ENCODE data around the gene LRRC4.
A peak's percentile ranks its signal among the peaks of the same experiment; 100 is the strongest.

The LRRC4 gene
- long read RNA-seq, result 0 reads

DNA sequence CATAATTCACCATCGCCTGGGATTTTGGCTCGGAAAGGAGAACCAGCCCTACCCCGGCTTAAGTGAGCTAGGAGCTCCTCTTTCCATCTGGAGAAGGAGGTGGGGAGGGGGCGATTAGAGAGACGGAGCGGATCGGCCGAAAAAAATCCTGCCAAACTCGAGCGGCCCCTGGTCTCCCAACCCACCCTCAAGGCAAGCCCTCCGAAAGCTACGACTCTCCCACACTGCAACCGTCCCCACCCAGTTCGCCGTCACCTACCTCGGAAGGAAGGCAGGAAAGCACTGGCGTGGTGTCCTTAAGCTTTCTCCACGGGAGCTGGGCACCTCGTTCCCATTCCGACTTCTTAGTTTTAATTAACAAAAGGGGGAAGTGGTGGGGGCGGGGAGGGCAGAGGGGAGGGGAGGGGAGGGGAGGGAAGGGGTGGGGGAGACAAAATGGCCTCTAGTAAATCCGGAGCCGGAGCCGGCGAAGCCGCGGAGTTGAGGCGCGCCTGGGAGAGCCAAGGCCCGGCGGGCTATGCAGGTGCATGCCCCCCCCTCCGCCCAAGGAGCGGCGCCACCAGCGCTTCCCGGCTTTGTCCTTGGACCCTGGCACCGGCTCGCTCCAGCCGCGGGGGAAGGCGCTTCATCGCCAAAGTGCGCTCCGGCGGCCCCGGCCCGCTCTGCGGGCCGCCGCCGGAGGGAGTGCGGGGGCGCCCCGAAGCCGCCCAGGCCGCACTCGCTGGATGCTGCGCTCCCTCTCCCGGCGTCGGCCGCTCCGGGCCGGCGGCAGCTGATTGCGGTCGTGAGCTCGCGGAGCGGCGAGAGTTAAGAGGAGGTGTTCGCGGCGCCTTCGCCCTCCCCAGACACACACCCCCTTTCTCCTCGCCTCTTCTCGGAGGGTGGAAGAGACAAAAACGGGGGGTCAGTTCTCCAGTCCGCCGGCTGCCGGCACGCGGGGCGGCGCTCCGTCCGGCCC, at the start of gene LRRC4:
Gene LRRC4, minus strand, starts transcription at position 784 of the 958 bp plus-strand sequence. CDS start 797 bp downstream, outside the sequence.
- H3K27ac ChIP-seq (replicated peaks), result no peak within 1 kb of the TSS
- peak within 1 kb of the TSS; percentile 43 for H3K4me3 ChIP-seq (replicated peaks; ENCODE audit: insufficient read depth, low read length)
- TF ChIP-seq REST (IDR thresholded peaks at IDR 0.05; ENCODE audit: insufficient replicate concordance, low read depth) (no peak), SPI1 (IDR thresholded peaks at IDR 0.05; ENCODE audit: borderline replicate concordance, low read depth) (no peak), CTCF (IDR thresholded peaks at IDR 0.05; ENCODE audit: insufficient read depth, low read length) (no peak), POLR2AphosphoS5 (IDR thresholded peaks at IDR 0.05; ENCODE audit: low read depth) (no peak), GABPA (IDR thresholded peaks at IDR 0.05; ENCODE audit: low read depth) (no peak)

GRCh38 chr7:128080169-128080568, 48.9 kb upstream of the LRRC4 start:
- H3K27me3 ChIP-seq (ENCODE audit: insufficient read depth, poor library complexity, severe bottlenecking), result no peaks in the 10 kb centered on the region
- no peak for TF ChIP-seq GABPA (IDR thresholded peaks at IDR 0.05; ENCODE audit: low read depth)
- no peak for TF ChIP-seq SPI1 (IDR thresholded peaks at IDR 0.05; ENCODE audit: borderline replicate concordance, low read depth)
- TF ChIP-seq REST (IDR thresholded peaks at IDR 0.05; ENCODE audit: insufficient replicate concordance, low read depth), result no peak
- no peak for TF ChIP-seq CTCF (IDR thresholded peaks at IDR 0.05; ENCODE audit: insufficient read depth, low read length)
- TF ChIP-seq POLR2AphosphoS5 (IDR thresholded peaks at IDR 0.05; ENCODE audit: low read depth), result no peak
- no peak overlapping the region for H3K27ac ChIP-seq (replicated peaks)
- no peak overlapping the region for H3K4me3 ChIP-seq (replicated peaks; ENCODE audit: insufficient read depth, low read length)
- no peak for DNase-seq (ENCODE audit: low read depth in 1 of 2, low spot score in 1 of 2)

More for the DNA sequence above, at the start of gene LRRC4:
- DNase-seq (ENCODE audit: low read depth in 1 of 2, low spot score in 1 of 2), result peak in 1 of 2 experiments; percentile 52
- no peaks in the 10 kb centered on the region for H3K27me3 ChIP-seq (ENCODE audit: insufficient read depth, poor library complexity, severe bottlenecking)

- Histone ChIP-seq H3K27me3 (ENCODE audit: insufficient read depth, poor library complexity, severe bottlenecking) (no peaks in the 10 kb centered on the region), H3K27ac (replicated peaks) (no peak overlapping the region), H3K4me3 (replicated peaks; ENCODE audit: insufficient read depth, low read length) (no peak overlapping the region)
- DNase-seq (ENCODE audit: low read depth in 1 of 2, low spot score in 1 of 2), result no peak
- TF ChIP-seq SPI1 (IDR thresholded peaks at IDR 0.05; ENCODE audit: borderline replicate concordance, low read depth) (no peak), REST (IDR thresholded peaks at IDR 0.05; ENCODE audit: insufficient replicate concordance, low read depth) (no peak), POLR2AphosphoS5 (IDR thresholded peaks at IDR 0.05; ENCODE audit: low read depth) (no peak; the same call in 1 of the 2 replicates), CTCF (IDR thresholded peaks at IDR 0.05; ENCODE audit: insufficient read depth, low read length) (no peak), GABPA (IDR thresholded peaks at IDR 0.05; ENCODE audit: low read depth) (no peak)
Observed at GRCh38 chr7:128078309-128078708, 47.1 kb upstream of the LRRC4 start.
